Measurements from ENCODE around the gene OR8H1.

Gene OR8H1

GRCh38 chr11:56292154-56292553 lies at the start of gene OR8H1:
Gene OR8H1 (minus strand): TSS chr11:56292254. CDS start chr11:56291062, 1,192 bp downstream.
- no peak within 1 kb of the TSS for H3K4me3 ChIP-seq (ENCODE audit: low read depth, low read length)
- DNase-seq (ENCODE audit: low read depth), result no peak
- no peak for TF ChIP-seq CTCF (IDR thresholded peaks at IDR 0.05; ENCODE audit: low read depth, low read length, missing control alignments)
- in situ Hi-C loops (cut with HindIII; ENCODE audit: low sequenced_read_pairs), result no loop called here

GRCh38 chr11:56340289-56340688 lies 48.2 kb upstream of the OR8H1 start:
- in situ Hi-C loops (cut with HindIII; ENCODE audit: low sequenced_read_pairs), result no loop called here
- H3K4me3 ChIP-seq (ENCODE audit: low read depth, low read length), result no peak overlapping the region
- no peak for TF ChIP-seq CTCF (IDR thresholded peaks at IDR 0.05; ENCODE audit: low read depth, low read length, missing control alignments)
- DNase-seq (ENCODE audit: low read depth), result no peak

- no peak overlapping the region for H3K4me3 ChIP-seq (ENCODE audit: low read depth, low read length)
- in situ Hi-C loops (cut with HindIII; ENCODE audit: low sequenced_read_pairs), result no loop called here
- DNase-seq (ENCODE audit: low read depth), result no peak
- TF ChIP-seq CTCF (IDR thresholded peaks at IDR 0.05; ENCODE audit: low read depth, low read length, missing control alignments), result no peak
These were observed 41.1 kb upstream of the OR8H1 start for GRCh38 chr11:56333156-56333555.

- TF ChIP-seq CTCF (IDR thresholded peaks at IDR 0.05; ENCODE audit: low read depth, low read length, missing control alignments), result no peak
- in situ Hi-C loops (cut with HindIII; ENCODE audit: low sequenced_read_pairs), result no loop called here
- DNase-seq (ENCODE audit: low read depth), result no peak
- no peak overlapping the region for H3K4me3 ChIP-seq (ENCODE audit: low read depth, low read length)
These were observed 39.9 kb upstream of the OR8H1 start for GRCh38 chr11:56331861-56332491.

- H3K4me3 ChIP-seq (ENCODE audit: low read depth, low read length), result no peak within 1 kb of the TSS
- in situ Hi-C loops (cut with HindIII; ENCODE audit: low sequenced_read_pairs), result no loop called here
- DNase-seq (ENCODE audit: low read depth), result no peak
- no peak for TF ChIP-seq CTCF (IDR thresholded peaks at IDR 0.05; ENCODE audit: low read depth, low read length, missing control alignments)
These were observed 22.8 kb upstream of the OR8H1 start, which contains the start of gene OR8K3 for GRCh38 chr11:56314844-56315243. Gene OR8K3 (plus strand): TSS chr11:56315144. CDS start chr11:56318307, 3,163 bp downstream.

GRCh38 chr11:56307836-56308235 lies 15.8 kb upstream of the OR8H1 start:
- in situ Hi-C loops (cut with HindIII; ENCODE audit: low sequenced_read_pairs), result no loop called here
- no peak overlapping the region for H3K4me3 ChIP-seq (ENCODE audit: low read depth, low read length)
- no peak for DNase-seq (ENCODE audit: low read depth)
- TF ChIP-seq CTCF (IDR thresholded peaks at IDR 0.05; ENCODE audit: low read depth, low read length, missing control alignments), result no peak

All from astrocyte of the cerebellum (primary cell).